ENCODE results near the gene PIEZO1. TPM values are rescaled to one million over a fixed set of nuclear protein-coding genes. Genes with fewer than 3 reads are reported as not detected.

PIEZO1 gene
- total RNA-seq, 1 experiment from 2014 or later: 224 TPM

DNA sequence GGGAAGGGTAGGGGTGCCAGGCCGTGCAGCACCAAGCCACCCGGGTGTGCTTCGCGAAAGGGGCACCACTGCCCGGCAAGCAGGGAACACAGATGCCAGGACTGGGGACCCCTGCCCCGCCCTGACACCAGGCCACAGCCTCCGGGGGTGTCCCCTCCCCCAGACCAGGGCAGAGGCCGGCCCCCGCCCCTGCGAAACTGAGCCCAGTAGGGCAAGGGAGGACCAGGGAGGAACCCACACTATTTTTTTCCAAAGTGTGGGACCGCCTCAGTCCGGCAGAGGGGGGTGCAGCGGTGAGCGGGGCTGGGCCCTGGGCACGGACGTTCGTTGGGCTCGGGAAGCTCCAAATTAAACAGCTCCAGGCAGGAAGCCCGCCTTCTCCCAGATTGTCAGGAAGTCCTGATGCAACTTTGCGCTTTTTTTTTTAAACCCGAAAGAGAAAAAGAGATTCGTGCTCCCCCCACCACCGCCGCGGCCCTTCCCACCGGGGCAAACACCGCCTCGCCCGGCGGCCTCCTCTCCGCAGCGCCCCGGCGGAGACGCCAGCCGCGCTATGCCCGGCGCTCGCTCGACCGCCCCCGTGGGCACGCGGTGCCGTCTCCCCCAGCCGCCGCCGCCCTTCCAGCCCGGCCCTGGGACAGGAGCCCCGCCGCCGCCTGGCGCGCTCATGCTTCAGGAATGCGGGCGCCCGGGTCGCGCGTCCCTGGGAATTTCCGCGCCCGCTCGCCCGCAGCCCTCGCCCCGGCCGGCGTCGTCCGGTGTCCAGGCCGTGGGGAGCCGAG, 755 bp downstream of the PIEZO1 start:
- Histone ChIP-seq H3K4me3 (replicated peaks in 1 of 2; ENCODE audit: low read depth in 1 of 2, low read length in 2 of 2) (peak overlapping the region; percentile 69 to 82), H3K9ac (ENCODE audit: low read length) (peak overlapping the region; percentile 94), H4K20me1 (ENCODE audit: insufficient read depth) (peaks cover 11% of the 10 kb centered on the region; the same call in 1 of the 2 replicates), H3K79me2 (ENCODE audit: insufficient read depth, low read length) (peaks cover 57% of the 10 kb centered on the region), H2AFZ (ENCODE audit: low read depth, low read length, poor library complexity, severe bottlenecking) (no peak overlapping the region), H3K9me3 (ENCODE audit: control insufficient read depth in 1 of 2, insufficient read depth in 1 of 2, low read depth in 1 of 2, low read length in 2 of 2) (no peaks in the 10 kb centered on the region), H3K36me3 (ENCODE audit: control insufficient read depth in 1 of 2, insufficient read depth in 2 of 2, low read length in 2 of 2) (no peaks in the 10 kb centered on the region; a peak in 1 of 4 replicates), H3K27ac (ENCODE audit: low read depth, low read length) (peak overlapping the region; percentile 91), H3K27me3 (ENCODE audit: insufficient read depth, low read length) (no peaks in the 10 kb centered on the region), H3K9me2 (ENCODE audit: insufficient read depth) (no peaks in the 10 kb centered on the region), H3K4me1 (ENCODE audit: control insufficient read depth in 1 of 2, insufficient read depth in 2 of 2, low read length in 2 of 2) (peaks cover 41 to 51% of the 10 kb centered on the region in 2 experiments), H3K4me2 (ENCODE audit: low read length) (peak overlapping the region; percentile 92)
- ChIA-PET POLR2A (interaction anchor here (0.9 to 2.1 kb wide), 8 partner anchors 9 to 27 kb away, joined by 3 to 18 read pairs (median 4); partner anchors contain the start of gene APRT), CTCF (interaction anchor here (0.9 to 8.9 kb wide), 10 partner anchors 11 to 387 kb away, joined by 3 to 59 read pairs (median 4); partner anchors contain the start of gene CDH15), RAD21 (ENCODE audit: low non-redundant PET in 1 of 2, low total read pairs in 2 of 2, uncharacterized antibody in 2 of 2, unreplicated experiment in 2 of 2) (interaction anchor here in 1 of 2 experiments (1.0 kb wide), 1 partner anchor 47 kb away, joined by 4 read pairs; no protein-coding TSS in a partner anchor)
- intact Hi-C loops (cut with micrococcal nuclease): loop anchor here (2.0 kb wide), 2 partner anchors 19 to 39 kb away; partner anchors contain the start of gene CDT1
- no TSS peak for BruUV-seq (replicated peaks)
- DNase-seq (ENCODE audit: low read depth, low spot score) (no peak), ATAC-seq (peak; percentile 49)
- TF ChIP-seq EZH2 (IDR thresholded peaks at IDR 0.05) (no peak), POLR2AphosphoS5 (IDR thresholded peaks at IDR 0.05; ENCODE audit: low read depth, low read length) (peak; percentile 37; the same call in 1 of the 2 replicates), EGR1 (IDR thresholded peaks at IDR 0.05; ENCODE audit: low read depth) (no peak), ELF1 (IDR thresholded peaks at IDR 0.05; ENCODE audit: borderline replicate concordance, low read depth) (no peak), CEBPB (IDR thresholded peaks at IDR 0.05; ENCODE audit: low read depth) (no peak), TCF7L2 (IDR thresholded peaks at IDR 0.05; ENCODE audit: borderline replicate concordance, extremely low read depth, insufficient read depth, insufficient read length) (no peak), ZNF274 (IDR thresholded peaks at IDR 0.05; ENCODE audit: low read depth, low read length) (no peak), POLR2A (IDR thresholded peaks at IDR 0.05; ENCODE audit: borderline replicate concordance, extremely low read depth, insufficient read depth, insufficient read length) (no peak), CBX3 (IDR thresholded peaks at IDR 0.05; ENCODE audit: low read depth) (no peak), EZH2phosphoT487 (IDR thresholded peaks at IDR 0.05; ENCODE audit: borderline replicate concordance) (no peak), FOSL1 (IDR thresholded peaks at IDR 0.05; ENCODE audit: low read depth) (no peak), JUND (IDR thresholded peaks at IDR 0.05) (no peak)
- TF ChIP-seq, protein P1, sequence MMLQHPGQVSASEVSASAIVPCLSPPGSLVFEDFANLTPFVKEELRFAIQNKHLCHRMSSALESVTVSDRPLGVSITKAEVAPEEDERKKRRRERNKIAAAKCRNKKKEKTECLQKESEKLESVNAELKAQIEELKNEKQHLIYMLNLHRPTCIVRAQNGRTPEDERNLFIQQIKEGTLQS (IDR thresholded peaks at IDR 0.05): no peak
- TF ChIP-seq, protein P2, sequence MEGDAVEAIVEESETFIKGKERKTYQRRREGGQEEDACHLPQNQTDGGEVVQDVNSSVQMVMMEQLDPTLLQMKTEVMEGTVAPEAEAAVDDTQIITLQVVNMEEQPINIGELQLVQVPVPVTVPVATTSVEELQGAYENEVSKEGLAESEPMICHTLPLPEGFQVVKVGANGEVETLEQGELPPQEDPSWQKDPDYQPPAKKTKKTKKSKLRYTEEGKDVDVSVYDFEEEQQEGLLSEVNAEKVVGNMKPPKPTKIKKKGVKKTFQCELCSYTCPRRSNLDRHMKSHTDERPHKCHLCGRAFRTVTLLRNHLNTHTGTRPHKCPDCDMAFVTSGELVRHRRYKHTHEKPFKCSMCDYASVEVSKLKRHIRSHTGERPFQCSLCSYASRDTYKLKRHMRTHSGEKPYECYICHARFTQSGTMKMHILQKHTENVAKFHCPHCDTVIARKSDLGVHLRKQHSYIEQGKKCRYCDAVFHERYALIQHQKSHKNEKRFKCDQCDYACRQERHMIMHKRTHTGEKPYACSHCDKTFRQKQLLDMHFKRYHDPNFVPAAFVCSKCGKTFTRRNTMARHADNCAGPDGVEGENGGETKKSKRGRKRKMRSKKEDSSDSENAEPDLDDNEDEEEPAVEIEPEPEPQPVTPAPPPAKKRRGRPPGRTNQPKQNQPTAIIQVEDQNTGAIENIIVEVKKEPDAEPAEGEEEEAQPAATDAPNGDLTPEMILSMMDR (IDR thresholded peaks at IDR 0.05 in 2 of 3, conservative IDR thresholded peaks at IDR 0.05 in 1 of 3; ENCODE audit: borderline replicate concordance in 1 of 3, insufficient read depth in 1 of 3, low read depth in 2 of 3, low read length in 2 of 3): peak in 2 of 3 experiments; percentile 61 to 68; a peak in 4 of 6 replicates
- TF ChIP-seq, protein P3, sequence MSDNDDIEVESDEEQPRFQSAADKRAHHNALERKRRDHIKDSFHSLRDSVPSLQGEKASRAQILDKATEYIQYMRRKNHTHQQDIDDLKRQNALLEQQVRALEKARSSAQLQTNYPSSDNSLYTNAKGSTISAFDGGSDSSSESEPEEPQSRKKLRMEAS (IDR thresholded peaks at IDR 0.05): no peak

Measured in HCT116 (cell line).